Tibial artery (tissue), 4 donors: ENCODE measurements around the gene CD3D.
"Not testable (repeated sequence)": the region's sequence is repeated elsewhere in the genome, so short reads cannot be mapped to it uniquely, and the experiment has no call there.

Experiments used
- DNase-seq, 2 donors: peaks; one replicate each; pipeline ENCODE4 v3.0.0-alpha.2; 2019
- H3K27ac ChIP-seq, 2 donors: fragments of 200-600 bp; sonication (generic) in 1 of 2; 1 replicate in 1 of 2; 2 replicates in 1 of 2; pipeline ENCODE4 v1.5.1; 2018 to 2019; ENCODE audit warnings: mild to moderate bottlenecking in 1 of 2
- H3K27me3 ChIP-seq, 2 donors: fragments of 200-600 bp; sonication (generic) in 1 of 2; one replicate each; pipeline versions ENCODE4 v1.5.1 to v1.6.0; 2016 to 2019
- H3K36me3 ChIP-seq, 3 donors: fragments of 200-600 bp; sonication (generic) in 2 of 3; one replicate each; pipeline ENCODE4 v1.5.1; 2016 to 2019; ENCODE audit warnings: mild to moderate bottlenecking in 2 of 3
- H3K4me1 ChIP-seq, 4 donors: fragments of 200-600 bp; sonication (generic) in 2 of 4; 1 replicate in 3 of 4; 2 replicates in 1 of 4; pipeline ENCODE4 v1.5.1; 2016 to 2019
- H3K4me3 ChIP-seq, 2 donors: fragments of 200-600 bp; sonication (generic) in 1 of 2; 1 replicate in 1 of 2; 2 replicates in 1 of 2; pipeline ENCODE4 v1.5.1; 2018 to 2019; ENCODE audit warnings: mild to moderate bottlenecking in 2 of 2
- H3K9me3 ChIP-seq, 3 donors: fragments of 200-600 bp; sonication (generic) in 1 of 3; one replicate each; pipeline ENCODE4 v1.5.1; 2016 to 2019
- intact Hi-C: fragments of 100-400 bp; cut with DNase I; formaldehyde crosslinking; loops from one replicate; pipeline ENCODE4 v1.15.0; 2023; ENCODE audit warnings: low total_unique reads
- TF ChIP-seq, protein P1 (sequence below), 2 experiments: fragments of 200-600 bp in 1 of 2; fragments of 450-650 bp in 1 of 2; IDR thresholded peaks; one replicate each; pipeline ENCODE4 v1.5.1; 2017 to 2019; ENCODE audit warnings: antibody characterized with exemption in 2 of 2, mild to moderate bottlenecking in 1 of 2, moderate library complexity in 1 of 2

CD3D gene

DNA sequence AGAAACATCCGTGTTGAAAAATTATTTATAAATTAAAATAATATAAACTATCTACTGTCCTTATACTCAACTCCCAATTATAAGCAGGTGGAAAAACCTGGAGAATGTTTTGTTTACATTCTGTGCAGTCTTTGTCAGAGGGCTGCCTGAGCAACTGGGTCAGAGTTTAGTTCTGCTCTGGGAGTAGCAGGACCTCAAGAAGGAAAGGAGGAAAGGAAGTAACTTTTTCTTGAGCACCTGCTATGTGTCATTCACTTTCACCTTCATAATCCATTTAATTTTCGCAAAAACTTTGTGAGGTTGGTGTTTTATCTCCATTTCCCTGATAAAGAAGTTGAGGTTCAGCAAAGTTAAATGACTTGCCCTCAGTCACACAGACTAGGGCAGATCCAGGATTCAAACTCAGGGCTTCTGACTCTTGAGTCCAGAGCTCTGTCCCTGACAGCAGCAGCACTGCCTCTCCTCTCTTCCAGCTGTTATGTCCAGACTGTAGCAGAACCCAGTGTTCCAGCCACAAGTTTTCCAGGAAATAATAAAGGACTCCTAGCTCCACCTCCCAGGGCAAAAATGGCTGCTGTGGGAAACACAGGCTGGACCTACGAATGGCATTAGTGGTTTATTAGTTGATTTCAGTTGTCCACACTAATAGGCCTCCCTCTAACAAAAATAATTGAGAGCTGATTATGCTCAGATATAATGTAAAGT lies 31.6 kb downstream of the CD3D start:
- intact Hi-C loops, result no loop called here

DNA sequence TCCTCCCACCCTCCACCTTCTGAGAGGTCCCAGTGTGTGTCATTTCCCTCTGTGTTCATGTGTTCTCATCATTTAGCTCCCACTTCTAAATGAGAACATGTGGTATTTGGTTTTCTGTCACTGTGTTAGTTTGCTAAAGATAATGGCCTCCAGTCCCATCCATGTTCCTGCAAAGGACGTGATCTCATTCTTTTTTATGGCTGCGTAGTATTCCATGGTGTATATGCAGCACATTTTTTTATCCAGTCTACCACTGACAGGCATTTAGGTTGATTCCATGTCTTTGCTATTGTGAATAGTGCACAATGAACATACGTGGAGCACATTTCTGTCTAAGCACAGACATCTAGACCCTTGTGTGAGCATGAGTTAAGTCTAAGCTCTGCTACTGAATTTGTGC lies 32.2 kb downstream of the CD3D start:
- intact Hi-C loops, result no loop called here
- Histone ChIP-seq H3K9me3 (no peaks in the 10 kb centered on the region), H3K27me3 (peaks cover 0 to 33% of the 10 kb centered on the region in 2 donors), H3K27ac (no peak overlapping the region), H3K4me3 (no peak overlapping the region), H3K36me3 (no peaks in the 10 kb centered on the region), H3K4me1 (peaks cover 0 to 2% (median 0%) of the 10 kb centered on the region in 4 donors)
- DNase-seq, result no peak
- TF ChIP-seq, protein P1, sequence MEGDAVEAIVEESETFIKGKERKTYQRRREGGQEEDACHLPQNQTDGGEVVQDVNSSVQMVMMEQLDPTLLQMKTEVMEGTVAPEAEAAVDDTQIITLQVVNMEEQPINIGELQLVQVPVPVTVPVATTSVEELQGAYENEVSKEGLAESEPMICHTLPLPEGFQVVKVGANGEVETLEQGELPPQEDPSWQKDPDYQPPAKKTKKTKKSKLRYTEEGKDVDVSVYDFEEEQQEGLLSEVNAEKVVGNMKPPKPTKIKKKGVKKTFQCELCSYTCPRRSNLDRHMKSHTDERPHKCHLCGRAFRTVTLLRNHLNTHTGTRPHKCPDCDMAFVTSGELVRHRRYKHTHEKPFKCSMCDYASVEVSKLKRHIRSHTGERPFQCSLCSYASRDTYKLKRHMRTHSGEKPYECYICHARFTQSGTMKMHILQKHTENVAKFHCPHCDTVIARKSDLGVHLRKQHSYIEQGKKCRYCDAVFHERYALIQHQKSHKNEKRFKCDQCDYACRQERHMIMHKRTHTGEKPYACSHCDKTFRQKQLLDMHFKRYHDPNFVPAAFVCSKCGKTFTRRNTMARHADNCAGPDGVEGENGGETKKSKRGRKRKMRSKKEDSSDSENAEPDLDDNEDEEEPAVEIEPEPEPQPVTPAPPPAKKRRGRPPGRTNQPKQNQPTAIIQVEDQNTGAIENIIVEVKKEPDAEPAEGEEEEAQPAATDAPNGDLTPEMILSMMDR (IDR thresholded peaks at IDR 0.05), result no peak

More for the DNA sequence above, 31.6 kb downstream of the CD3D start:
- Histone ChIP-seq H3K27me3 (peaks cover 0 to 40% of the 10 kb centered on the region in 2 donors), H3K36me3 (no peaks in the 10 kb centered on the region), H3K9me3 (no peaks in the 10 kb centered on the region), H3K27ac (no peak overlapping the region), H3K4me3 (no peak overlapping the region), H3K4me1 (peaks cover 0 to 9% (median 1%) of the 10 kb centered on the region in 4 donors)
- TF ChIP-seq, protein P1 (IDR thresholded peaks at IDR 0.05), result no peak
- no peak for DNase-seq

DNA sequence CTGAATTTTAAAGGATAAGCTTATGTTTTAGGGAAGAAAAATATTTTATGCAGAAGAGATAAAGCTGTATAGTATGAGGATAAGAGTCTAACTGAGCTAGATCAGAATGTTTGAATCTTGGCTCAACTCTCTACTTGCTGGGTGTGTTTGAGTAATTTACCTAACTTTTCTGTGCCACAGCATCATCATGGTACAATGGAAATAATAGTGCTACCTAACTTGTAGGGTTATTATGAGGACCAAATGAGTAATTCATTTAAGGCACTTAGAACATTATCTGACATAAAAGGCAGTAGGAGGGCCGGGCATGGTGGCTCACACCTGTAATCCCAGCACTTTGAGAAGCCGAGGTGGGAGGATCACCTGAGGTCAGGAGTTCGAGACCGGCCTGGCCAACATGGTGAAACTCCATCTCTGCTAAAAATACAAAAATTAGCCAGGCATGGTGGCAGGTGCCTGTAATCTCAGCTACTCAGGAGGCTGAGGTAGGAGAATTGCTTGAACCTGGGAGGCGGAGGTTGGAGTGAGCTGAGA lies 33.4 kb downstream of the CD3D start:
- intact Hi-C loops, H3K9me3 ChIP-seq, H3K36me3 ChIP-seq, DNase-seq, H3K4me3 ChIP-seq, H3K27ac ChIP-seq, H3K4me1 ChIP-seq: not testable (repeated sequence)
- peaks cover 0 to 27% of the 10 kb centered on the region in 2 donors for H3K27me3 ChIP-seq

DNA sequence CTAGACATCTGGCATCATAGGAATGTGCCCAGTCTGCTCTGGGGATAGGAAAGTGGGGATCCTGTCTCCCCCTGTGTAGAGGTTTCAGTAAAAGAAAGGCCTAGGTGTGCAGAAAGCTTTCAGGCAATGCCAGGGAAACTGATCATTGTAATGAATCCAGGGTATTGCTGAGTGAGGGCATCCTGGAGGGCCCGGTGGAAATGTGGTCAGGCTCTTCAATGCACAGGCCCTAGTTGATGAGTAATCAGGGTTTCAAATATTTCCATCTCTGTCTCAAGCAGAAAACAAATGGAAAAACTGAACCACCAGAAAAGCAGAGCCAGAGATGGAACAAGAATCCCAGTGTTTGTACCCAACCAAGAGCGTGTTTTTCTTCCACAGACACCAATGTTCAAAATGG lies 35.9 kb downstream of the CD3D start:
- peaks cover 0 to 13% of the 10 kb centered on the region in 2 donors for H3K27me3 ChIP-seq
- H3K27ac ChIP-seq, result no peak overlapping the region
- H3K4me3 ChIP-seq, result no peak overlapping the region
- no peaks in the 10 kb centered on the region for H3K4me1 ChIP-seq
- H3K9me3 ChIP-seq, result no peaks in the 10 kb centered on the region
- DNase-seq, result no peak
- TF ChIP-seq, protein P1 (IDR thresholded peaks at IDR 0.05), result no peak
- intact Hi-C loops, result no loop called here
- H3K36me3 ChIP-seq, result no peaks in the 10 kb centered on the region

DNA sequence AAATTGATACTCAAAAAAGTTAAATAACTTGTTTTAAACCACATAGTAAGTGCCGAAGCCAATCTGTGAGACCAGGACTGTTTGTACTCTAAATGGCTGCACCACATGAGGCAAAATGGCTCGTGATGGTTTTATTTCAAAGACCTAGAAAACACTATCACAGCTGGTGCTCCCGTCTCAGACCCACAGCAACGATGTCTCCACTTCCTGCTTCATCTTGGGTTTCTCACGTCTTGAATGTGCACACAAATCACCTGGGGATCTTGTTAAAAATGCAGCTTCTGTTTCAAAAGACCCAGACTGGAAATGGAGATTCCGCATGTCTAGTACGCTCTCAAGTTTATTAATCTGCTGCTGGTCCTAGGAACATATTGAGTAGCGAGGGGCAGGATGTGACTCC lies 36.8 kb downstream of the CD3D start:
- Histone ChIP-seq H3K27ac (no peak overlapping the region), H3K36me3 (no peaks in the 10 kb centered on the region), H3K4me3 (no peak overlapping the region), H3K27me3 (peaks cover 0 to 10% of the 10 kb centered on the region in 2 donors), H3K9me3 (no peaks in the 10 kb centered on the region), H3K4me1 (no peaks in the 10 kb centered on the region)
- intact Hi-C loops, result no loop called here
- DNase-seq, result no peak
- TF ChIP-seq, protein P1 (IDR thresholded peaks at IDR 0.05), result no peak

DNA sequence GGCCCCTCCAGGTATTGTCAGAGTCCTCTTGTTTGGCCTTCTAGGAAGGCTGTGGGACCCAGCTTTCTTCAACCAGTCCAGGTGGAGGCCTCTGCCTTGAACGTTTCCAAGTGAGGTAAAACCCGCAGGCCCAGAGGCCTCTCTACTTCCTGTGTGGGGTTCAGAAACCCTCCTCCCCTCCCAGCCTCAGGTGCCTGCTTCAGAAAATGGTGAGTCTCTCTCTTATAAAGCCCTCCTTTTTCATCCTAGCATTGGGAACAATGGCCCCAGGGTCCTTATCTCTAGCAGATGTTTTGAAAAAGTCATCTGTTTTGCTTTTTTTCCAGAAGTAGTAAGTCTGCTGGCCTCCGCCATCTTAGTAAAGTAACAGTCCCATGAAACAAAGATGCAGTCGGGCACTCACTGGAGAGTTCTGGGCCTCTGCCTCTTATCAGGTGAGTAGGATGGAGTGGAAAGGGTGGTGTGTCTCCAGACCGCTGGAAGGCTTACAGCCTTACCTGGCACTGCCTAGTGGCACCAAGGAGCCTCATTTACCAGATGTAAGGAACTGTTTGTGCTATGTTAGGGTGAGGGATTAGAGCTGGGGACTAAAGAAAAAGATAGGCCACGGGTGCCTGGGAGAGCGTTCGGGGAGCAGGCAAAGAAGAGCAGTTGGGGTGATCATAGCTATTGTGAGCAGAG lies 37.8 kb downstream of the CD3D start, which contains the start of gene CD3E:
TSS of gene CD3E (plus strand) at position 163 of the 681 bp plus-strand sequence. CDS start at position 386, 223 bp downstream.
- intact Hi-C loops, result no loop called here
- Histone ChIP-seq H3K4me3 (no peak within 1 kb of the TSS), H3K36me3 (no peaks in the 10 kb centered on the region), H3K4me1 (no peaks in the 10 kb centered on the region), H3K9me3 (no peaks in the 10 kb centered on the region), H3K27me3 (peaks cover 0 to 10% of the 10 kb centered on the region in 2 donors), H3K27ac (no peak within 1 kb of the TSS)
- TF ChIP-seq, protein P1 (IDR thresholded peaks at IDR 0.05), result no peak
- no peak for DNase-seq
